Esophagus squamous epithelium (tissue), 4 donors: ENCODE results near the gene SERINC5.

Source experiments
- POLR2A ChIP-seq, 4 donors: fragments of 450-650 bp; IDR thresholded peaks; one replicate each; pipeline ENCODE4 v1.6.1; 2017; ENCODE audit warnings: antibody characterized with exemption in 4 of 4, mild to moderate bottlenecking in 4 of 4, moderate library complexity in 3 of 4
- TF ChIP-seq, protein P1 (sequence below), 6 experiments: fragments of 450-650 bp in 4 of 6; fragments of 200-600 bp in 2 of 6; sonication (generic) in 2 of 6; IDR thresholded peaks; one replicate each; pipeline ENCODE4 v1.5.1; 2016 to 2019; ENCODE audit warnings: antibody characterized with exemption in 6 of 6, mild to moderate bottlenecking in 4 of 6, moderate library complexity in 4 of 6

GRCh38 chr5:80082731-80083100 is 173.1 kb downstream of the SERINC5 start:
- TF ChIP-seq, protein P1, sequence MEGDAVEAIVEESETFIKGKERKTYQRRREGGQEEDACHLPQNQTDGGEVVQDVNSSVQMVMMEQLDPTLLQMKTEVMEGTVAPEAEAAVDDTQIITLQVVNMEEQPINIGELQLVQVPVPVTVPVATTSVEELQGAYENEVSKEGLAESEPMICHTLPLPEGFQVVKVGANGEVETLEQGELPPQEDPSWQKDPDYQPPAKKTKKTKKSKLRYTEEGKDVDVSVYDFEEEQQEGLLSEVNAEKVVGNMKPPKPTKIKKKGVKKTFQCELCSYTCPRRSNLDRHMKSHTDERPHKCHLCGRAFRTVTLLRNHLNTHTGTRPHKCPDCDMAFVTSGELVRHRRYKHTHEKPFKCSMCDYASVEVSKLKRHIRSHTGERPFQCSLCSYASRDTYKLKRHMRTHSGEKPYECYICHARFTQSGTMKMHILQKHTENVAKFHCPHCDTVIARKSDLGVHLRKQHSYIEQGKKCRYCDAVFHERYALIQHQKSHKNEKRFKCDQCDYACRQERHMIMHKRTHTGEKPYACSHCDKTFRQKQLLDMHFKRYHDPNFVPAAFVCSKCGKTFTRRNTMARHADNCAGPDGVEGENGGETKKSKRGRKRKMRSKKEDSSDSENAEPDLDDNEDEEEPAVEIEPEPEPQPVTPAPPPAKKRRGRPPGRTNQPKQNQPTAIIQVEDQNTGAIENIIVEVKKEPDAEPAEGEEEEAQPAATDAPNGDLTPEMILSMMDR (IDR thresholded peaks at IDR 0.05), result peak; percentile 61 to 86 (median 78)
- no peak for TF ChIP-seq POLR2A (IDR thresholded peaks at IDR 0.05)
